Posterior vena cava (tissue), 2 donors: ENCODE data around the gene TSG101. TPM values are rescaled to one million over a fixed set of nuclear protein-coding genes. Genes with fewer than 3 reads are reported as not detected.

ENCODE experiments used
- DNase-seq: peaks from one replicate; pipeline ENCODE4 v3.0.0-alpha.2; 2020; ENCODE audit warnings: low spot score
- intact Hi-C, 2 donors: fragments of 100-400 bp; cut with DNase I; formaldehyde crosslinking; loops; one replicate each; pipeline versions ENCODE4 v1.14.1 to v1.14.2; 2022 to 2023
- total RNA-seq, 2 donors: library from RNA; stranded (reverse); fragmentation: NEBNext Ultra II Directional; extraction: Animal tissue kit (Norgen Biotek cat#: 25700); gene quantifications; one replicate each; pipeline ENCODE4 v1.2.1, GENCODE V29; 2021
- donor health status: DM: yes; HTN: yes; CAD: no.
- donor health status: DM: yes; HTN: yes; CAD: no.

Gene TSG101
- total RNA-seq, 2 donors from 2014 or later: 43.9 to 44.2 TPM

DNA sequence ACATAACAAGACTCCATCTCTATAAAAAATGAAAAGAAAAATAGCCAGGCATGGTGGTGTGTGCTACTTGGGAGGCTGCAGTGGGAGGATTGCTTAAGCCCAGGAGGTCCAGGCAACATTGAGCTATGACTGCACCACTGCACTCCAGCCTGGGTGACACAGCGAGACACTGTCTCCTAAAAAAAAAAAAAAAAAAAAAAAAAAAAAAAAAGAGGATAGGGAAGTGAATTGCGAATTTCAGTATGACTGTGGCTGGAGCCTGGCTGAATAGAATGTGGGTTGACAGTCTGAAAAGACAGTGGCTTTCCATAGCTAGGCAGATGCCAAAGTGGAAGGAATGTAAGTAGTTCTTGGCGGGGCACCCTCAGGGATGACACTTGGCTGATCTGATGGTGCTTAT lies 77.5 kb downstream of the TSG101 start:
- intact Hi-C loops: no loop called here
- no peak for DNase-seq

DNA sequence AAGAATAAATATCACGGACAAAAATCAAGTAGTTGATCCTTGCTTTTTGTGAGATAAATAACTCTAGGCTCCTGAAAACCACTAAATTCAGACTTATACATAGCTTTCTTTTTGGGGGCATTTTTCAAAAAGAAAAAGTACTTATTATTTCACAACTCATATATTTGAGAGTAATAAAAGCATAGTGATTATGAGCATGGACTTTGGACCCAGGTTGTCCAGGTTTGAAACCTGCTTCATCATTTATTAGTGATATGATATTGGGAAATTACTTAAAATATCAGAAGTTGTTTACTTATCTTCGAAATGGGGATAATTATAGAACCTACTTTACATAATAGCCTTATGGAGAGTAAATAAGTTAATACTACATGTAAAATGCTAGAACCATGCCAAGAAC lies 88.1 kb downstream of the TSG101 start:
- intact Hi-C loops: no loop called here
- no peak for DNase-seq

Other genes with a start within 250 kb of the TSG101 start
- 10 to 100 TPM; 12.8 to 16.4 TPM for gene HPS5, start 204.8 kb downstream of the TSG101 start, total RNA-seq
- 10 to 100 TPM; 38.6 to 39.1 TPM for gene GTF2H1, start 204.4 kb downstream of the TSG101 start, total RNA-seq
- gene LDHA, start 132.4 kb downstream of the TSG101 start, total RNA-seq: 100 to 1,000 TPM; 623 to 777 TPM
- gene LDHC, start 114.6 kb downstream of the TSG101 start, total RNA-seq: not detected
- not detected for gene LDHAL6A, start 71.1 kb downstream of the TSG101 start, total RNA-seq
- 10 to 100 TPM; 24.9 to 26.8 TPM for gene UEVLD, start 61.8 kb upstream of the TSG101 start, total RNA-seq
- 1 to 10 TPM; 1.4 to 2.1 TPM for gene MISFA, start 72.8 kb upstream of the TSG101 start, total RNA-seq
- 10 to 100 TPM; 12.1 to 20.2 TPM for gene SPTY2D1, start 107.4 kb upstream of the TSG101 start, total RNA-seq
- gene TMEM86A, start 171.8 kb upstream of the TSG101 start, total RNA-seq: 1 to 10 TPM; 2.2 to 4.0 TPM
- under 1 TPM in 1 of 2 donors, not detected in 1; 0.38 TPM for gene IGSF22, start 199.2 kb upstream of the TSG101 start, total RNA-seq